Breast epithelium (tissue), 4 donors: ENCODE results near the gene DMAP1. TPM values are rescaled to one million over a fixed set of nuclear protein-coding genes. Genes with fewer than 3 reads are reported as not detected.
"Not testable (repeated sequence)": the region's sequence is repeated elsewhere in the genome, so short reads cannot be mapped to it uniquely, and the experiment has no call there.

Source experiments
- DNase-seq, 2 donors: peaks; one replicate each; pipeline ENCODE4 v3.0.0-alpha.2; 2019; ENCODE audit warnings: low spot score in 2 of 2
- H3K27ac ChIP-seq, 2 donors: fragments of 200-600 bp; sonication (generic) in 1 of 2; one replicate each; pipeline ENCODE4 v1.5.1; 2016 to 2019; ENCODE audit warnings: mild to moderate bottlenecking in 1 of 2
- H3K27me3 ChIP-seq, 2 donors: fragments of 200-600 bp; sonication (generic) in 1 of 2; one replicate each; pipeline versions ENCODE4 v1.5.1 to v1.6.0; 2017 to 2019; ENCODE audit warnings: control low read depth in 1 of 2, mild to moderate bottlenecking in 1 of 2
- H3K36me3 ChIP-seq: fragments of 200-600 bp; one replicate; pipeline ENCODE4 v1.5.1; 2019
- H3K4me1 ChIP-seq, 2 donors: fragments of 200-600 bp; sonication (generic); one replicate each; pipeline ENCODE4 v1.5.1; 2016 to 2019; ENCODE audit warnings: control low read depth in 1 of 2
- H3K4me3 ChIP-seq, 3 donors: fragments of 200-600 bp; sonication (generic); 1 replicate in 2 of 3; 2 replicates in 1 of 3; pipeline ENCODE4 v1.5.1; 2016 to 2019; ENCODE audit warnings: mild to moderate bottlenecking in 3 of 3, moderate library complexity in 2 of 3
- H3K9me3 ChIP-seq, 2 donors: fragments of 200-600 bp; sonication (generic) in 1 of 2; one replicate each; pipeline ENCODE4 v1.5.1; 2016 to 2019; ENCODE audit warnings: control low read depth in 1 of 2
- CTCF ChIP-seq, 3 donors: fragments of 450-650 bp; IDR thresholded peaks; one replicate each; pipeline ENCODE4 v1.5.1; 2016 to 2017; ENCODE audit warnings: antibody characterized with exemption in 3 of 3, mild to moderate bottlenecking in 3 of 3, moderate library complexity in 3 of 3
- POLR2A ChIP-seq: fragments of 450-650 bp; IDR thresholded peaks from one replicate; pipeline ENCODE4 v1.6.1; 2016; ENCODE audit warnings: antibody characterized with exemption, mild to moderate bottlenecking, moderate library complexity
- POLR2AphosphoS5 ChIP-seq, 3 donors: sonication (generic); formaldehyde crosslinking; IDR thresholded peaks; one replicate each; pipeline ENCODE4 v1.6.1; 2017; ENCODE audit warnings: antibody characterized with exemption in 3 of 3
- intact Hi-C: fragments of 100-400 bp; cut with DNase I; formaldehyde crosslinking; loops from one replicate; pipeline ENCODE4 v1.15.1; 2023; ENCODE audit warnings: low total_unique reads
- total RNA-seq, 3 donors: library from RNA; depleted of rRNA; stranded (reverse); fragments of >200 nt; gene quantifications; one replicate each; pipeline ENCODE4 v1.1.0, GENCODE V29; 2016

DMAP1 gene
- total RNA-seq, 3 donors from 2014 or later = 40.3 to 66.2 (median 51.4) TPM

DNA sequence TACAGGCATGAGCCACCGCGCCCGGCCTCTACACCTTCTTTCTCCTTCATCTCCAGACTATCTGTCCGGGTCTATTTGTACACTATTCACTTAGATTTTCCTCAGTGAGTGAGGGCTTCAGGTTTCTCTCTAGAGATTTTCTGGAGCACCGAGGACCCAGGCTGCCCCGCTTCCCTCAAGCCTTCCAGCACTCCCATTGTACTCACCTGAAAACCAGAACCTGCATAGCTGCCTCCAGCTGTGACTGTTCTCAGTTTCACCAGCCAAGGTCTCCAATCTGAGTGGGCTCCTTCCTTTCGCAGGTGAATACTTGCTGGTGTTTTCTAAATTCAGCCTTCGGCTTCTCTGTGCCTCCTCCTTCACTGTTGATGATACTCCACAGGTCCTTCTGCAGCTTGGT lies 12.9 kb upstream of the DMAP1 start:
- intact Hi-C loops = no loop called here
- Histone ChIP-seq H3K27me3 (no peaks in the 10 kb centered on the region), H3K4me3 (no peak overlapping the region), H3K27ac (no peak overlapping the region), H3K4me1 (no peaks in the 10 kb centered on the region), H3K36me3 (no peaks in the 10 kb centered on the region), H3K9me3 (no peaks in the 10 kb centered on the region)
- TF ChIP-seq POLR2AphosphoS5 (IDR thresholded peaks at IDR 0.05) = no peak
- TF ChIP-seq POLR2A = no peak
- no peak for TF ChIP-seq CTCF (IDR thresholded peaks at IDR 0.05)
- DNase-seq = no peak

DNA sequence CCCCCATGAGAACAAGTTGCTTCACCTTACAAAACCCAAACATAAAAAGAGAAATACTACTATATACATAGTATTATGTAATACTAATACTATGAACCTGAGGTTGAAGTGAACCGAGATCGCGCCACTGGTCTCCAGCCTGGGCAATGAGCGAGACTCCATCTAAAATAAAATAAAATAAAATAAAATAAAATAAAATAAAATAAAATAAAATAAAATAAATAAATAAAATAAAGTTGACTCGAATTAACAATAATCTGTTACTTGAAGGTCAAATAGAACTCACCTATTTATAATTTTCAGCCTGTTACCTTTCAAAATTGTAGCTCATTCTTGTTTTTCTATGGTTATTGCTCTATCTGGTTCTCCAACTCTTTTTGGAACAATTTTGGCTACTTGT lies 6.7 kb upstream of the DMAP1 start:
- H3K4me3 ChIP-seq, DNase-seq, H3K36me3 ChIP-seq, H3K27ac ChIP-seq, H3K27me3 ChIP-seq, intact Hi-C loops, H3K9me3 ChIP-seq, H3K4me1 ChIP-seq: not testable (repeated sequence)

- H3K36me3 ChIP-seq = no peaks in the 10 kb centered on the region
- no peak for DNase-seq
- H3K4me3 ChIP-seq = no peak overlapping the region
- peaks cover 0 to 5% of the 10 kb centered on the region in 2 donors for H3K4me1 ChIP-seq
- no peak overlapping the region for H3K27ac ChIP-seq
- no peak for TF ChIP-seq POLR2A
- no peak for TF ChIP-seq POLR2AphosphoS5 (IDR thresholded peaks at IDR 0.05)
- no peak for TF ChIP-seq CTCF (IDR thresholded peaks at IDR 0.05)
- H3K9me3 ChIP-seq = no peaks in the 10 kb centered on the region
- intact Hi-C loops = no loop called here
- H3K27me3 ChIP-seq = no peaks in the 10 kb centered on the region
Measured at GRCh38 chr1:44208226-44208625, 5.0 kb upstream of the DMAP1 start.

- Histone ChIP-seq H3K9me3 (no peaks in the 10 kb centered on the region), H3K36me3 (no peaks in the 10 kb centered on the region), H3K4me1 (peaks cover 0 to 8% of the 10 kb centered on the region in 2 donors), H3K27ac (no peak overlapping the region), H3K4me3 (no peak overlapping the region), H3K27me3 (no peaks in the 10 kb centered on the region)
- TF ChIP-seq CTCF (IDR thresholded peaks at IDR 0.05) (no peak), POLR2A (no peak), POLR2AphosphoS5 (IDR thresholded peaks at IDR 0.05) (no peak)
- intact Hi-C loops = no loop called here
- no peak for DNase-seq
Measured at GRCh38 chr1:44210595-44210994, 2.7 kb upstream of the DMAP1 start.

- H3K27me3 ChIP-seq = no peaks in the 10 kb centered on the region
- intact Hi-C loops = no loop called here
- TF ChIP-seq POLR2AphosphoS5 (IDR thresholded peaks at IDR 0.05) (no peak), POLR2A (no peak), CTCF (IDR thresholded peaks at IDR 0.05) (no peak)
Measured at GRCh38 chr1:44212355-44213221, 683 bp upstream of the DMAP1 start.

More at GRCh38 chr1:44212355-44213221, 683 bp upstream of the DMAP1 start:
- H3K36me3 ChIP-seq = no peaks in the 10 kb centered on the region
- DNase-seq = no peak
- H3K27ac ChIP-seq = peak overlapping the region; percentile 77 to 85
- peaks cover 0 to 8% of the 10 kb centered on the region in 2 donors for H3K4me1 ChIP-seq
- H3K9me3 ChIP-seq = no peaks in the 10 kb centered on the region
- peak overlapping the region; percentile 85 to 97 (median 91) for H3K4me3 ChIP-seq
